Measurements from ENCODE around the gene ELF1. TPM values are rescaled to one million over a fixed set of nuclear protein-coding genes. Genes with fewer than 3 reads are reported as not detected.

The ELF1 gene
- total and polyA plus RNA-seq, 2 of the 8 experiments (the other 6 are each of a cell fraction or from before 2014, with no cell fraction given) = 5.6 to 18.2 TPM

DNA sequence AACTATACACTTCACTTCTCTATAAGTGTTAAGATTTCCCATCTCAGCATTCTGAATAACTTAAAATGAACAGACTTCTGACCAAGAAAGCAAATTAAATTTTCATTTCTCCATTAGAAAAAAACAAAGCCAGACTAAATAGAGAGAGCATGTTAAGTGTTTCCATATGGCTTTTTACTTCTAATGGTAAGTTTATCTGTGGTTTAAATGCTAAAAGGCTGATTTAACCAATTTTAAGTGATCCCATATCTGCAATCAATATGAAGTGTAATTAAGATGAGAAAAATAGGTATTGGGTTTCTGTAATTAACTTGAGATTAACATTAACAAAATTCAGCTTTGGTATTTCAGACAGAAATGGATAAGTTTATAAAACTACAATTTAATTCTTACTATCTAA, 107.8 kb downstream of the ELF1 start:
- Histone ChIP-seq H2BK12ac (ENCODE audit: low read depth, low read length) (no peak overlapping the region), H2BK5ac (ENCODE audit: low read depth, low read length) (no peak overlapping the region), H3K4me3 (ENCODE audit: extremely low read depth in 1 of 4, insufficient read depth in 2 of 4, low read depth in 3 of 4, low read length in 4 of 4) (no peak overlapping the region), H3K79me2 (ENCODE audit: control insufficient read depth in 1 of 2, insufficient read depth in 2 of 2, low read length in 2 of 2) (no peaks in the 10 kb centered on the region), H3K23ac (ENCODE audit: insufficient read length) (no peak overlapping the region), H4K20me1 (replicated peaks in 1 of 2; ENCODE audit: control insufficient read depth in 1 of 2, insufficient read depth in 2 of 2, low read length in 2 of 2) (no peaks in the 10 kb centered on the region), H3K23me2 (ENCODE audit: low read depth, low read length) (no peaks in the 10 kb centered on the region), H3K4me2 (ENCODE audit: insufficient read depth in 1 of 2, low read depth in 2 of 2, low read length in 2 of 2) (no peak overlapping the region), H3K14ac (ENCODE audit: insufficient read length) (no peak overlapping the region), H4K91ac (replicated peaks; ENCODE audit: insufficient read length, low read length) (no peak overlapping the region), H3K9ac (replicated peaks in 1 of 4; ENCODE audit: extremely low read depth in 1 of 4, low read depth in 3 of 4, low read length in 3 of 4) (no peak overlapping the region), H4K5ac (ENCODE audit: insufficient read length, low read depth, low read length) (no peak overlapping the region), H2BK20ac (ENCODE audit: low read length) (no peak overlapping the region), H3K27ac (ENCODE audit: low read depth, low read length) (no peak overlapping the region), H3K4me1 (replicated peaks in 1 of 4; ENCODE audit: control insufficient read depth in 3 of 4, insufficient read depth in 4 of 4, low read length in 3 of 4) (no peaks in the 10 kb centered on the region), H3K9me3 (ENCODE audit: insufficient read depth in 2 of 2, low read depth in 1 of 2, low read length in 1 of 2) (no peaks in the 10 kb centered on the region), H3K27me3 (replicated peaks in 1 of 4; ENCODE audit: control insufficient read depth in 3 of 4, extremely low read depth in 1 of 4, insufficient read depth in 3 of 4, low read length in 3 of 4) (no peaks in the 10 kb centered on the region), H3K18ac (ENCODE audit: extremely low read depth, low read length) (no peak overlapping the region), H2AK5ac (ENCODE audit: low read depth, low read length) (no peak overlapping the region), H2BK15ac (ENCODE audit: low read length) (no peak overlapping the region), H3K36me3 (ENCODE audit: control insufficient read depth in 2 of 4, insufficient read depth in 4 of 4, low read length in 3 of 4) (no peaks in the 10 kb centered on the region), H2BK120ac (replicated peaks; ENCODE audit: low read depth, low read length) (no peak overlapping the region), H3K79me1 (ENCODE audit: low read depth, low read length) (no peaks in the 10 kb centered on the region), H3K4ac (replicated peaks; ENCODE audit: insufficient read length, low read depth, low read length) (no peak overlapping the region), H4K8ac (ENCODE audit: extremely low read depth, insufficient read depth, low read length) (no peak overlapping the region), H2AFZ (ENCODE audit: low read length) (no peak overlapping the region), H3K56ac (replicated peaks; ENCODE audit: insufficient read length, low read depth, low read length) (no peak overlapping the region)
- ChIA-PET POLR2A (ENCODE audit: partially characterized antibody) (no interaction called here), CTCF (ENCODE audit: partially characterized antibody) (no interaction called here)
- no peak for FAIRE-seq
- no peak for DNase-seq (ENCODE audit: low read depth in 1 of 2, low spot score in 2 of 2)
- no peak for TF ChIP-seq CTBP2 (IDR thresholded peaks at IDR 0.05; ENCODE audit: borderline replicate concordance, insufficient read depth, insufficient read length, low read length)
- TF ChIP-seq GABPA (IDR thresholded peaks at IDR 0.05; ENCODE audit: borderline replicate concordance, insufficient read depth, low read length) = no peak
- TF ChIP-seq ZNF274 (IDR thresholded peaks at IDR 0.05; ENCODE audit: borderline replicate concordance, extremely low read depth, low read length) = no peak
- TF ChIP-seq ASH2L (IDR thresholded peaks at IDR 0.05; ENCODE audit: low read length) = no peak
